Right lobe of liver (tissue), 4 donors: Measurements from ENCODE around the gene CDCA7L.

Source experiments
- CTCF ChIP-seq, 4 donors: fragments of 200-600 bp in 3 of 4; fragments of 450-650 bp in 1 of 4; IDR thresholded peaks; one replicate each; pipeline versions ENCODE4 v1.5.1 to v1.8.0; 2016 to 2022; ENCODE audit warnings: antibody characterized with exemption in 4 of 4, mild to moderate bottlenecking in 2 of 4
- POLR2A ChIP-seq: fragments of 450-650 bp; IDR thresholded peaks from one replicate; pipeline ENCODE4 v1.6.1; 2017; ENCODE audit warnings: antibody characterized with exemption, mild to moderate bottlenecking
- donor health status: DM: no; HTN: no; CAD: no.
- donor health status: DM: no; HTN: no; CAD: no.
- donor health status: DM: no; HTN: yes; CAD: no.

GRCh38 chr7:21953781-21954180, 8.1 kb upstream of the CDCA7L start:
- TF ChIP-seq CTCF (IDR thresholded peaks at IDR 0.05): no peak
- no peak for TF ChIP-seq POLR2A
